IPS-NIHi11 (cell line): ENCODE results near the gene FOXK2.

Source experiments
- DNase-seq: peaks from one replicate; pipeline ENCODE4 v3.0.0; 2012; ENCODE audit warnings: mixed read lengths, low spot score

Gene FOXK2

GRCh38 chr17:82518826-82519810 is at the start of gene FOXK2:
TSS of gene FOXK2 (plus strand) at chr17:82519732. CDS start at chr17:82519889, 157 bp downstream.
- peak; percentile 100 for DNase-seq

GRCh38 chr17:82470065-82470464 is 49.5 kb upstream of the FOXK2 start:
- DNase-seq: no peak

- DNase-seq: no peak
Measured at GRCh38 chr17:82474223-82475010, 45.1 kb upstream of the FOXK2 start.

- no peak for DNase-seq
Measured at GRCh38 chr17:82475458-82475857, 44.1 kb upstream of the FOXK2 start.

- DNase-seq: no peak
Measured at GRCh38 chr17:82477934-82478333, 41.6 kb upstream of the FOXK2 start.

GRCh38 chr17:82479602-82480001 is 39.9 kb upstream of the FOXK2 start:
- DNase-seq: no peak

- no peak for DNase-seq
Measured at GRCh38 chr17:82480318-82480717, 39.2 kb upstream of the FOXK2 start.

GRCh38 chr17:82483204-82483660 is 36.3 kb upstream of the FOXK2 start:
- DNase-seq: no peak

- DNase-seq: no peak
Measured at GRCh38 chr17:82483836-82484235, 35.7 kb upstream of the FOXK2 start.

GRCh38 chr17:82486231-82487094 is 33.1 kb upstream of the FOXK2 start:
- no peak for DNase-seq

GRCh38 chr17:82487910-82488309 is 31.6 kb upstream of the FOXK2 start:
- DNase-seq: no peak

GRCh38 chr17:82489117-82489516 is 30.4 kb upstream of the FOXK2 start:
- DNase-seq: no peak

GRCh38 chr17:82489851-82490511 is 29.6 kb upstream of the FOXK2 start:
- no peak for DNase-seq

GRCh38 chr17:82490512-82491195 is 28.9 kb upstream of the FOXK2 start:
- peak; percentile 12 for DNase-seq

- DNase-seq: no peak
Measured at GRCh38 chr17:82491196-82491530, 28.4 kb upstream of the FOXK2 start.

GRCh38 chr17:82491533-82491932 is 28.0 kb upstream of the FOXK2 start:
- no peak for DNase-seq

- DNase-seq: no peak
Measured at GRCh38 chr17:82492643-82493225, 26.8 kb upstream of the FOXK2 start.

- peak; percentile 50 for DNase-seq
Measured at GRCh38 chr17:82493226-82493781, 26.2 kb upstream of the FOXK2 start.

GRCh38 chr17:82494236-82495055 is 25.1 kb upstream of the FOXK2 start:
- peak; percentile 93 for DNase-seq
